BLaER1 treated with 17β-estradiol and CSF1 and Interleukin-3, amounts not matched to agents 10 nM and 100 nM (cell line): ENCODE measurements around the gene BACE1.

Experiments used
- H3K27ac ChIP-seq, 11 experiments: shearing (Covaris generic); formaldehyde crosslinking; 2 replicates each; pipeline ENCODE4 v1.8.1; 2022
- H3K27me3 ChIP-seq, 11 experiments: shearing (Covaris generic); formaldehyde crosslinking; 2 replicates each; pipeline ENCODE4 v1.8.1; 2022
- H3K36me3 ChIP-seq, 11 experiments: shearing (Covaris generic); formaldehyde crosslinking; 2 replicates each; pipeline ENCODE4 v1.8.1; 2022
- H3K4me1 ChIP-seq, 10 experiments: shearing (Covaris generic); formaldehyde crosslinking; 2 replicates each; pipeline ENCODE4 v1.8.1; 2022
- H3K4me2 ChIP-seq, 11 experiments: shearing (Covaris generic); formaldehyde crosslinking; 2 replicates each; pipeline ENCODE4 v1.8.1; 2022
- H3K4me3 ChIP-seq, 10 experiments: shearing (Covaris generic); formaldehyde crosslinking; 2 replicates each; pipeline ENCODE4 v1.8.1; 2022
- H3K9ac ChIP-seq, 11 experiments: shearing (Covaris generic); formaldehyde crosslinking; 2 replicates each; pipeline ENCODE4 v1.8.1; 2022
- H3K9me3 ChIP-seq, 11 experiments: shearing (Covaris generic); formaldehyde crosslinking; replicated peaks in 1 of 11; 2 replicates each; pipeline ENCODE4 v1.8.1; 2022
- H4K20me1 ChIP-seq, 11 experiments: shearing (Covaris generic); formaldehyde crosslinking; 2 replicates each; pipeline ENCODE4 v1.8.1; 2022
- Cebpa-rat ChIP-seq, 11 experiments: shearing (Covaris generic); IDR thresholded peaks; 2 replicates each; pipeline ENCODE4 v1.8.1; 2022

Gene BACE1

DNA sequence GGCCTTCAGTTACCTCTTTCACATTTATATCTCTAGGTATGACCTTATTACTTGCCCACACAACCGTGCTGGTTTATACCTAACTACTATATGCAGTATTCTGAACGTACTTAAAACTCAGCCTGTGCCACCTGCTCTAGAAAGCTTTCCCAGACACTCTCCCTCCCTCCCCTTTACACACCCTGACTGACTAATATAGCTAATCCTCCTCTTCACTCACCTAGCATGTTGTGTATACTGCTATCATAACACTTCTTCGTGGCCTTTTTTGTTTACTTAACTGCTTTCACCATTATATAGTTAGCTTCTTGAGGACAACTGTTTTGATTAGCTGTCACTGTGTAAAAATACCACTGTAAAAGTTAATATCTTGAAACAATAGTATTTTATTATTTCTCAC, 60.1 kb downstream of the BACE1 start:
- H3K4me3 ChIP-seq = no peak overlapping the region
- no peaks in the 10 kb centered on the region for H4K20me1 ChIP-seq
- H3K27ac ChIP-seq = no peak overlapping the region
- 0 out of 20 replicates have a peak, but pooled peaks cover 0 to 3% (median 0%) of the 10 kb centered on the region in 10 experiments for H3K4me1 ChIP-seq
- no peaks in the 10 kb centered on the region for H3K9me3 ChIP-seq
- H3K27me3 ChIP-seq = no peaks in the 10 kb centered on the region
- no peak overlapping the region for H3K9ac ChIP-seq
- peaks cover 0 to 38% (median 13%) of the 10 kb centered on the region in 11 experiments; a peak in 16 of 22 replicates for H3K36me3 ChIP-seq
- no peak overlapping the region for H3K4me2 ChIP-seq
- no peak for TF ChIP-seq Cebpa-rat (IDR thresholded peaks at IDR 0.05)

DNA sequence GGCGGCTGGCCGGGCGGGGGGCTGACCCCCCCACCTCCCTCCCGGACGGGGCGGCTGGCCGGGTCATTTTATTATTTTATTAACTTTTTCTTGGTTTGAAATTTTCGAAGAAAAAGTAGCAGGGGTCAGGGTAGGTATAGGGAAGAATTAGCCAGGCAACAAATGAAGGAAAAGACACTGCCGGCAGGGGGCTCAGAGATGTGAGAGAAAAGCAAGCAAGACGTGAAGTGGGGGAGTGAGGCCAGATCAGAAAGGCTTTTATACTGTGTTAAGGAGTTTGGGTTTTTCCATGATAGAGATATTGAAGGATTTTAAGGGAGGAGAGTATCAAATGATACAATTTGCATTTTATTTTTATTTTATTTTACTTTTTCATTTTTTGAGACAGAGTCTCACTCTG, 64.5 kb downstream of the BACE1 start:
- peaks cover 36 to 70% (median 44%) of the 10 kb centered on the region in 11 experiments for H3K36me3 ChIP-seq
- TF ChIP-seq Cebpa-rat (IDR thresholded peaks at IDR 0.05) = no peak

DNA sequence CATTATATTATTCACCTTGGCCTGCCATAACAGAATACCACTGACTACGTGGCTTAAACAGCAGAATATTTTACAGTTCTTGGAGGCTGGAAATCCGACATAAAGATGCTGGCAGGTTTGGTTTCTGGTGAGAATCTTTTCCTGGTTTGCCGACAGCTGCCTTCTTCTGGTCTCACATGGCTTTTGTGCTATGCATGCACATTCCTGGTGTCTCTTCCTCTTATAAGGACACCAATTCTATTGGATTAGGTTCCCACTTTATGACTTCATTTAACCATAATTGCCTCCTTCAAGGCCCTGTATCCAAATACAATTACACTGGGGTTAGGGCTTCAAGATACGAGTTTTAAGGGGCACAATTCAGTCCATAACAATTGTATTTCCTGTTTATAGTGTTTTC, 66.5 kb downstream of the BACE1 start:
- H3K27me3 ChIP-seq = no peaks in the 10 kb centered on the region
- no peak overlapping the region for H3K9ac ChIP-seq
- no peaks in the 10 kb centered on the region for H4K20me1 ChIP-seq
- H3K4me3 ChIP-seq = no peak overlapping the region
- H3K36me3 ChIP-seq = peaks cover 54 to 87% (median 64%) of the 10 kb centered on the region in 11 experiments
- H3K9me3 ChIP-seq = no peaks in the 10 kb centered on the region
- no peak for TF ChIP-seq Cebpa-rat (IDR thresholded peaks at IDR 0.05)
- no peak overlapping the region for H3K4me2 ChIP-seq
- H3K4me1 ChIP-seq = no peaks in the 10 kb centered on the region
- no peak overlapping the region for H3K27ac ChIP-seq

More for the DNA sequence above, 64.5 kb downstream of the BACE1 start:
- H3K9ac ChIP-seq = no peak overlapping the region
- H3K27ac ChIP-seq = no peak overlapping the region
- no peaks in the 10 kb centered on the region for H3K27me3 ChIP-seq
- H3K4me3 ChIP-seq = no peak overlapping the region
- H4K20me1 ChIP-seq = no peaks in the 10 kb centered on the region
- H3K4me1 ChIP-seq = no peaks in the 10 kb centered on the region
- no peaks in the 10 kb centered on the region for H3K9me3 ChIP-seq
- no peak overlapping the region for H3K4me2 ChIP-seq

GRCh38 chr11:117248341-117248740, 67.7 kb downstream of the BACE1 start:
- Histone ChIP-seq H3K9ac (no peak overlapping the region), H3K9me3 (no peaks in the 10 kb centered on the region), H4K20me1 (no peaks in the 10 kb centered on the region), H3K27ac (no peak overlapping the region), H3K27me3 (no peaks in the 10 kb centered on the region), H3K4me2 (no peak overlapping the region), H3K36me3 (peaks cover 67 to 87% (median 76%) of the 10 kb centered on the region in 11 experiments), H3K4me3 (no peak overlapping the region), H3K4me1 (no peaks in the 10 kb centered on the region)
- TF ChIP-seq Cebpa-rat (IDR thresholded peaks at IDR 0.05) = no peak

DNA sequence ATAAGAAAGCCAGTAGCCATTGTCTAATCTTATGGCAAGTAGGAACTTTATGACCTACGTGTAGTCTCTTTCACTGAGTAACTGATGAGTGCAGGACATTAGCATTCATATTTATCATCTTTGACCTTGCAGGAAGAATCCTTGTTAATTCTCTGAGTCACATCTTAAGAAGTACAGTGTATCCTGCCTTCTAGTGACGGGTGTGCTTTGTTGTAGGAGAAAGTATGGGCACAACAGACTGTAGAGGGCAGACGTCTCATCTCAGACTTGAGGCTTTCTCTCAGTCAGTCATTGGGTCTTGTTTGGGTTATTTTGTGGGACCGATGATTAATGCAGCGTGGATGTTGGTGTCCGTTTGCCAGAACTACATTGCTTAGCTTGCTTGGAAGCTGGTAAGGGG, 76.8 kb downstream of the BACE1 start:
- peaks cover 57 to 83% (median 73%) of the 10 kb centered on the region in 11 experiments for H3K36me3 ChIP-seq
- H3K27me3 ChIP-seq = no peaks in the 10 kb centered on the region
- no peak overlapping the region for H3K4me2 ChIP-seq
- no peak overlapping the region for H3K27ac ChIP-seq
- no peaks in the 10 kb centered on the region for H3K9me3 ChIP-seq
- peaks cover 0 to 2% (median 1%) of the 10 kb centered on the region in 10 experiments; a peak in 10 of 20 replicates for H3K4me1 ChIP-seq
- no peaks in the 10 kb centered on the region for H4K20me1 ChIP-seq
- no peak overlapping the region for H3K4me3 ChIP-seq
- H3K9ac ChIP-seq = no peak overlapping the region
- TF ChIP-seq Cebpa-rat (IDR thresholded peaks at IDR 0.05) = no peak

DNA sequence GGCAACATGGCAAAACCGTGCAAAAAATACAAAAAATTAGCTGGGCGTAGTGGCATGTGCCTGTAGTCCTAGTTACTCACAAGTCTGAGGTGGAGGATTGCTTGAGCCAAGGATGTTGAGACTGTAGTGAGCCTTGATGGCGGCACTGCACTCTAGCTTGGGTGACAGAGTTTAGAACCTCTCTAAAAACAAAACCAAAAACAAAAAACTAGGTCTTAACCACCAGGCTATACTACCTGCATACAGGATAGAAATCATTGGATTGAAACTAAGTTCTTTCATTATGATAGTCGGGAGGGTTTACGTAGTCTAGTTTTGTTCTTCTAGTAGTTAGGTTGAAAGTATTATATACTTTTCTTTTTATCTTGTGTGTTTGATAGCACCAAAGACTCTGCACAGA, 77.8 kb downstream of the BACE1 start:
- H3K4me3 ChIP-seq = no peak overlapping the region
- H3K9ac ChIP-seq = no peak overlapping the region
- no peak overlapping the region for H3K27ac ChIP-seq
- H3K36me3 ChIP-seq = peaks cover 46 to 72% (median 62%) of the 10 kb centered on the region in 11 experiments
- no peak overlapping the region for H3K4me2 ChIP-seq
- H4K20me1 ChIP-seq = no peaks in the 10 kb centered on the region
- H3K27me3 ChIP-seq = no peaks in the 10 kb centered on the region
- H3K9me3 ChIP-seq = no peaks in the 10 kb centered on the region
- TF ChIP-seq Cebpa-rat (IDR thresholded peaks at IDR 0.05) = no peak
- peaks cover 10 to 13% (median 12%) of the 10 kb centered on the region in 10 experiments for H3K4me1 ChIP-seq
